ENCODE data around the gene TMEM239. TPM values are rescaled to one million over a fixed set of nuclear protein-coding genes. Genes with fewer than 3 reads are reported as not detected.
"Not testable (repeated sequence)": the region's sequence is repeated elsewhere in the genome, so short reads cannot be mapped to it uniquely, and the experiment has no call there.

The TMEM239 gene
- total RNA-seq, 1 donor from 2014 or later, result not detected

DNA sequence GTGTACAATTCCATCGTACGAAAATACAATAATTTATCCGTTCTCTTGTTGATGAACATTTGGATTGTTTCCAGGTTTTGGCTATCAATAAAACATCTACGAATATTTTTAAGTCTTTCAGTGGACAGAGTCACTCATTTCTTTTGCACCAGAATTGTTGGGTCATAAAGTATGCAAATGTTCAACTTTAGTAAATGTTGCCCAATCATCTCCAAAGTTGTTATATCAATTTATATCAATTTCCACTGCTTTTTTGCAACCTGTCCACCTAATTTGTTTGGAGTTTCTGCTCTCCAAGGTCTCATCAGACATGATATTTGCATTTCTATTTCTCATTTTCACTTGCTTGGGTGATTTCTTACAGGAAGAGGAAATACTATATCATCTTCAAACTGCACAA is 10.5 kb downstream of the TMEM239 start:
- TF ChIP-seq, protein P1, sequence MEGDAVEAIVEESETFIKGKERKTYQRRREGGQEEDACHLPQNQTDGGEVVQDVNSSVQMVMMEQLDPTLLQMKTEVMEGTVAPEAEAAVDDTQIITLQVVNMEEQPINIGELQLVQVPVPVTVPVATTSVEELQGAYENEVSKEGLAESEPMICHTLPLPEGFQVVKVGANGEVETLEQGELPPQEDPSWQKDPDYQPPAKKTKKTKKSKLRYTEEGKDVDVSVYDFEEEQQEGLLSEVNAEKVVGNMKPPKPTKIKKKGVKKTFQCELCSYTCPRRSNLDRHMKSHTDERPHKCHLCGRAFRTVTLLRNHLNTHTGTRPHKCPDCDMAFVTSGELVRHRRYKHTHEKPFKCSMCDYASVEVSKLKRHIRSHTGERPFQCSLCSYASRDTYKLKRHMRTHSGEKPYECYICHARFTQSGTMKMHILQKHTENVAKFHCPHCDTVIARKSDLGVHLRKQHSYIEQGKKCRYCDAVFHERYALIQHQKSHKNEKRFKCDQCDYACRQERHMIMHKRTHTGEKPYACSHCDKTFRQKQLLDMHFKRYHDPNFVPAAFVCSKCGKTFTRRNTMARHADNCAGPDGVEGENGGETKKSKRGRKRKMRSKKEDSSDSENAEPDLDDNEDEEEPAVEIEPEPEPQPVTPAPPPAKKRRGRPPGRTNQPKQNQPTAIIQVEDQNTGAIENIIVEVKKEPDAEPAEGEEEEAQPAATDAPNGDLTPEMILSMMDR (conservative IDR thresholded peaks at IDR 0.05), result no peak
- no peak overlapping the region for H3K4me3 Mint-ChIP-seq
- H3K27ac Mint-ChIP-seq, result no peak overlapping the region
- H3K9me3 Mint-ChIP-seq, result no peaks in the 10 kb centered on the region
- H3K4me1 Mint-ChIP-seq (ENCODE audit: unreplicated experiment), result peaks cover 5% of the 10 kb centered on the region
- H3K36me3 Mint-ChIP-seq, result no peaks in the 10 kb centered on the region
- DNase-seq (ENCODE audit: extremely low spot score, unreplicated experiment), result no peak
- H3K27me3 Mint-ChIP-seq, result peaks cover 52% of the 10 kb centered on the region

DNA sequence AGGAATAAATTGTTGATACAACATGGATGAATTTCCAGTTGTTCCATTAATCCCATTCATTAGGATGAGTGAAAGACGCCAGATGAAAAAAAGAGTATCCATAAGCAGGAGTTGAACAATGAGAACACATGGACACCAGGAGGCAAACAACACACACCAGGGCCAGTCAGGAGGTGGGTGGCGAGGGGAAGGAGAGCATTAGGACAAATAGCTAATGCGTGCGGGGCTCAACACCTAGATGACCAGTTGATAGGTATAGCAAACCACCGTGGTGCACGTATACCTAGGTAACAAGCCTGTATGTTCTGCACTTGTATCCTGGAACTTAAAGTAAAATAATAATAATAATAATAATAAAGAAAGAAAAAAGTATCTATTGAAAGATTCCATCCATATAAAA is 13.2 kb downstream of the TMEM239 start:
- Mint-ChIP-seq H3K9me3 (no peaks in the 10 kb centered on the region), H3K4me1 (ENCODE audit: unreplicated experiment) (peaks cover 3% of the 10 kb centered on the region), H3K4me3 (no peak overlapping the region), H3K36me3 (no peaks in the 10 kb centered on the region), H3K27ac (no peak overlapping the region), H3K27me3 (peaks cover 46% of the 10 kb centered on the region)
- TF ChIP-seq, protein P1 (conservative IDR thresholded peaks at IDR 0.05), result no peak
- no peak for DNase-seq (ENCODE audit: extremely low spot score, unreplicated experiment)

GRCh38 chr20:2831206-2831605 is 15.0 kb downstream of the TMEM239 start:
- H3K4me1 Mint-ChIP-seq (ENCODE audit: unreplicated experiment); H3K4me3 Mint-ChIP-seq; DNase-seq (ENCODE audit: extremely low spot score, unreplicated experiment); H3K9me3 Mint-ChIP-seq; H3K36me3 Mint-ChIP-seq; H3K27ac Mint-ChIP-seq: not testable (repeated sequence)
- peaks cover 40% of the 10 kb centered on the region for H3K27me3 Mint-ChIP-seq

- TF ChIP-seq, protein P1 (conservative IDR thresholded peaks at IDR 0.05), result no peak
- Mint-ChIP-seq H3K27ac (no peak overlapping the region), H3K4me3 (no peak overlapping the region), H3K4me1 (ENCODE audit: unreplicated experiment) (no peaks in the 10 kb centered on the region), H3K36me3 (peaks cover 15% of the 10 kb centered on the region), H3K9me3 (no peaks in the 10 kb centered on the region), H3K27me3 (peaks cover 14% of the 10 kb centered on the region)
- no peak for DNase-seq (ENCODE audit: extremely low spot score, unreplicated experiment)
These were observed 17.6 kb downstream of the TMEM239 start for GRCh38 chr20:2833761-2834160.

DNA sequence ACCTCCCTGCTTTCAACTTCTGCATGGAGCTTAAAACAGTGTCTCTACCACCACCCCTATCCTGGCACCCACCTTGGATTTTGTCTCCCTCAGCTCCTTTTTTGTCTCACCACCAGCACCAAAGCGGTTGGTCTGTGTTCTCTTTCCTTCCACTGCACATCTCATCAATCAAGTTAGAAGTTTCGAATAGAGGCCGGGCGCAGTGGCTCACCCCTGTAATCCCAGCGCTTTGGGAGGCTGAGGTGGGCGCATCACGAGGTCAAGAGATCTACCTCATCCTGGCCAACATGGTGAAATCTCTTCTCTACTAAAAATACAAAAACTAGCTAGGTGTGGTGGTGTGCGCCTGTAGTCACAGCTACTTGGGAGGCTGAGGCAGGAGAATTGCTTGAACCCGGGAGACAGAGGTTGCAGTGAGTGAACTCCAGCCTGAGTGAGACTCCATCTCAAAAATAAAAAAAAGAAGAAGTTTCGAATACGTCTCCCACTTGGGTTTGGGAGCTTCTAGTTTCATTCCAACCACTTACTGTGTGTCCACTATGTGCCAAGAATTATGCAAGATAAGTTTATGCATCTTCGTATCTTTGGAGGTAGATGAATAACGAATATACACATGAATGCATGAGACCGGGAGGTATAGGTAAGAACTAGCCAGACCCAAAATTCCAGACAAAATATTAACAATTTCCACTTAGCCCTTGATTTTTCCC is 18.4 kb downstream of the TMEM239 start:
- TF ChIP-seq, protein P1 (conservative IDR thresholded peaks at IDR 0.05), result no peak
- Mint-ChIP-seq H3K9me3 (no peaks in the 10 kb centered on the region), H3K36me3 (peaks cover 15% of the 10 kb centered on the region), H3K4me3 (no peak overlapping the region), H3K27ac (no peak overlapping the region), H3K27me3 (peaks cover 6% of the 10 kb centered on the region), H3K4me1 (ENCODE audit: unreplicated experiment) (peaks cover 6% of the 10 kb centered on the region)
- DNase-seq (ENCODE audit: extremely low spot score, unreplicated experiment), result no peak

DNA sequence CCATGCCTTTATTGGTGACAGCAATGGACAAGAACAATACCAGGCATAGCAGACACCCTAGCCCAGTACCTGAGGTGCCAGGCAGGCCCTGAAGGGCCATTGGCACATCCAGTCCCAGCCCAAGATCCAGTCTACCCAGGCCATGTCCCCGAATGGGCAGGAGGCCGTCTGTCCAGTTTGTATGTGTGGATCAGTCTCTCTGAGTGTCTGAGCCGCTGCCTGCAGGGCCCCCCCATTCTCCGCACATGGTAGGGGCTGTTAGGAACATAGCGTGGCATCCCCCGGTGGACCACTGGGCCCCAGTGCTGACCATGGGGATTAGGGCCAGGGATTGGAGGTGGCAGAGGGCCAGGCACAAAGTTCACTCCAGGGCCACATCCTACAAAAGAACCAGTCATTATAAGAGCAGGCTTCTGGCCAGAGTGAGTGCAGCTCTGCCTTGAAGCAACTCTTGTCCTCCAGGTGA is 19.2 kb downstream of the TMEM239 start:
- TF ChIP-seq, protein P1 (conservative IDR thresholded peaks at IDR 0.05), result no peak
- Mint-ChIP-seq H3K9me3 (no peaks in the 10 kb centered on the region), H3K4me1 (ENCODE audit: unreplicated experiment) (peaks cover 7% of the 10 kb centered on the region), H3K27ac (no peak overlapping the region), H3K4me3 (no peak overlapping the region), H3K27me3 (no peaks in the 10 kb centered on the region), H3K36me3 (peaks cover 15% of the 10 kb centered on the region)
- DNase-seq (ENCODE audit: extremely low spot score, unreplicated experiment), result no peak
